SK-N-SH (cell line): ENCODE measurements around the gene MBIP. TPM values are rescaled to one million over a fixed set of nuclear protein-coding genes. Genes with fewer than 3 reads are reported as not detected.

Experiments
- CTCF ChIA-PET: fragments of 300-600, 350-600 bp; formaldehyde crosslinking; extraction: SDS; loops from one replicate; lab custom pipeline; 2021; lab: Yijun Ruan, JAX
- POLR2A ChIA-PET: fragments of 350-600 bp; sonication (Branson Sonifier 250); formaldehyde crosslinking; extraction: SDS; loops from one replicate; lab custom pipeline; 2020; ENCODE audit warnings: antibody characterized with exemption, inconsistent platforms; lab: Yijun Ruan, JAX
- DNase-seq: peaks from one replicate; pipeline ENCODE4 v3.0.0; 2012
- H2AFZ ChIP-seq: fragments of 200-600 bp; sonication (generic); 2 replicates; pipeline ENCODE4 v1.8.1; 2016; ENCODE audit warnings: antibody characterized with exemption, mild to moderate bottlenecking, low read depth
- H3F3A ChIP-seq: fragments of 200-600 bp; sonication (generic); replicated peaks from 2 replicates; pipeline ENCODE3; 2016; ENCODE audit warnings: antibody characterized with exemption, mild to moderate bottlenecking; ENCODE audit not compliant: insufficient read depth
- H3K27ac ChIP-seq, 2 experiments: fragments of 200-500 bp in 1 of 2; fragments of 200-600 bp in 1 of 2; sonication (Bioruptor generic) in 1 of 2; sonication (generic), shearing (Covaris generic) in 1 of 2; 2 replicates each; pipeline versions ENCODE4 v1.5.1 to v1.6.1; 2014 to 2016; ENCODE audit warnings: low read depth in 2 of 2, inconsistent platforms in 1 of 2, low read length in 1 of 2, mild to moderate bottlenecking in 1 of 2, mixed read lengths in 1 of 2
- H3K27me3 ChIP-seq: fragments of 200-600 bp; sonication (generic), shearing (Covaris generic); 2 replicates; pipeline ENCODE4 v1.6.1; 2016; ENCODE audit warnings: mixed run types; ENCODE audit not compliant: insufficient read depth
- H3K36me3 ChIP-seq, 2 experiments: fragments of 200-500 bp in 1 of 2; fragments of 200-600 bp in 1 of 2; sonication (Bioruptor generic) in 1 of 2; sonication (generic) in 1 of 2; replicated peaks in 1 of 2; 2 replicates each; pipeline versions ENCODE3 to v1.5.1; 2014 to 2016; ENCODE audit warnings: low read length in 1 of 2, mild to moderate bottlenecking in 1 of 2; ENCODE audit not compliant: insufficient read depth in 2 of 2, control insufficient read depth in 1 of 2
- H3K4me1 ChIP-seq, 2 experiments: fragments of 200-500 bp in 1 of 2; fragments of 200-600 bp in 1 of 2; sonication (Bioruptor generic) in 1 of 2; sonication (generic), shearing (Covaris generic) in 1 of 2; 2 replicates each; pipeline versions ENCODE4 v1.5.1 to v1.6.1; 2014 to 2016; ENCODE audit warnings: low read depth in 1 of 2, low read length in 1 of 2, mixed run types in 1 of 2; ENCODE audit not compliant: insufficient read depth in 2 of 2, control insufficient read depth in 1 of 2
- H3K4me2 ChIP-seq: fragments of 200-600 bp; sonication (generic), shearing (Covaris generic); 2 replicates; pipeline ENCODE4 v1.6.1; 2017; ENCODE audit warnings: mixed run types
- H3K4me3 ChIP-seq, 2 experiments: fragments of 200-500 bp in 1 of 2; fragments of 200-600 bp in 1 of 2; sonication (Bioruptor generic) in 1 of 2; sonication (generic), shearing (Covaris generic) in 1 of 2; 2 replicates each; pipeline versions ENCODE4 v1.5.1 to v1.8.1; 2014 to 2016; ENCODE audit warnings: low read depth in 2 of 2, inconsistent platforms in 1 of 2, low read length in 1 of 2, mild to moderate bottlenecking in 1 of 2, mixed read lengths in 1 of 2, moderate library complexity in 1 of 2
- H3K79me2 ChIP-seq: fragments of 200-600 bp; sonication (generic); 2 replicates; pipeline ENCODE4 v1.8.1; 2017; ENCODE audit warnings: mild to moderate bottlenecking; ENCODE audit not compliant: insufficient read depth
- H3K9ac ChIP-seq: fragments of 200-600 bp; sonication (generic); 2 replicates; pipeline ENCODE4 v1.6.1; 2017; ENCODE audit warnings: mixed run types
- H3K9me2 ChIP-seq: fragments of 200-600 bp; sonication (generic); 2 replicates; pipeline ENCODE4 v1.6.1; 2017; ENCODE audit warnings: mixed run types
- H3K9me3 ChIP-seq: fragments of 200-600 bp; sonication (generic); 2 replicates; pipeline ENCODE4 v1.6.1; 2017; ENCODE audit warnings: mixed run types, mild to moderate bottlenecking, moderate library complexity
- H4K20me1 ChIP-seq: fragments of 200-600 bp; sonication (generic); 2 replicates; pipeline ENCODE4 v1.6.1; 2017; ENCODE audit warnings: mild to moderate bottlenecking, mixed run types; ENCODE audit not compliant: insufficient read depth
- CHD2 ChIP-seq: fragments of 150-350 bp; IDR thresholded peaks from 2 replicates; pipeline ENCODE4 v1.6.1; 2018; ENCODE audit warnings: low read length; ENCODE audit not compliant: partially characterized antibody
- ELF1 ChIP-seq: IDR thresholded peaks from 2 replicates; pipeline ENCODE4 v1.4.0; 2012
- FOSL2 ChIP-seq: IDR thresholded peaks from 2 replicates; pipeline ENCODE4 v1.4.0; 2012; ENCODE audit warnings: low read depth, mild to moderate bottlenecking, moderate library complexity, borderline replicate concordance
- FOXJ3 ChIP-seq: sonication (generic); formaldehyde crosslinking; IDR thresholded peaks from 2 replicates; pipeline ENCODE4 v1.5.1; 2020; ENCODE audit warnings: mild to moderate bottlenecking, missing genetic modification reagents
- GABPA ChIP-seq: IDR thresholded peaks from 2 replicates; pipeline ENCODE4 v1.4.0; 2012; ENCODE audit warnings: low read depth, mild to moderate bottlenecking
- NFIC ChIP-seq: IDR thresholded peaks from 2 replicates; pipeline ENCODE4 v1.4.0; 2012; ENCODE audit warnings: borderline replicate concordance
- POLR2AphosphoS5 ChIP-seq: IDR thresholded peaks from 2 replicates; pipeline ENCODE4 v1.6.1; 2012; ENCODE audit warnings: low read depth, low read length
- RAD21 ChIP-seq: IDR thresholded peaks from 2 replicates; pipeline ENCODE4 v1.6.1; 2012; ENCODE audit warnings: mild to moderate bottlenecking, low read length
- RCOR1 ChIP-seq: fragments of 150-350 bp; IDR thresholded peaks from 2 replicates; pipeline ENCODE4 v1.6.1; 2017; ENCODE audit warnings: antibody characterized with exemption, low read length
- REST ChIP-seq: IDR thresholded peaks from 2 replicates; pipeline ENCODE4 v1.6.1; 2012; ENCODE audit warnings: mild to moderate bottlenecking, low read depth, low read length, moderate library complexity
- RFX5 ChIP-seq: IDR thresholded peaks from 2 replicates; pipeline ENCODE4 v1.6.1; 2012; ENCODE audit warnings: mild to moderate bottlenecking, improper control_type of control experiment, low read length
- RXRA ChIP-seq: IDR thresholded peaks from 2 replicates; pipeline ENCODE4 v1.4.0; 2012; ENCODE audit warnings: low read depth, mild to moderate bottlenecking, borderline replicate concordance
- SMC3 ChIP-seq: IDR thresholded peaks from 2 replicates; pipeline ENCODE4 v1.6.1; 2012; ENCODE audit warnings: low read depth, low read length, improper control_type of control experiment
- TAF1 ChIP-seq: IDR thresholded peaks from 2 replicates; pipeline ENCODE4 v1.6.1; 2012; ENCODE audit warnings: low read depth, mild to moderate bottlenecking, low read length, moderate library complexity, borderline replicate concordance
- TCF12 ChIP-seq: IDR thresholded peaks from 2 replicates; pipeline ENCODE4 v1.4.0; 2012
- WGBS: methylation state at CpG from one replicate; pipeline ENCODE4 v1.1.6; 2017; ENCODE audit warnings: low lambda C conversion rate; 5-methylcytosine and 5-hydroxymethylcytosine counted together
- polyA plus RNA-seq, 3 experiments: library from polyadenylated mRNA; depleted of rRNA; stranded (reverse); fragments of >200 nt; gene quantifications; 2 replicates each; pipeline ENCODE4 v1.2.3, GENCODE V29; 2012

The MBIP gene
- polyA plus RNA-seq, 1 of the 3 experiments (the other 2 are of a cell fraction), result 11.5 TPM

DNA sequence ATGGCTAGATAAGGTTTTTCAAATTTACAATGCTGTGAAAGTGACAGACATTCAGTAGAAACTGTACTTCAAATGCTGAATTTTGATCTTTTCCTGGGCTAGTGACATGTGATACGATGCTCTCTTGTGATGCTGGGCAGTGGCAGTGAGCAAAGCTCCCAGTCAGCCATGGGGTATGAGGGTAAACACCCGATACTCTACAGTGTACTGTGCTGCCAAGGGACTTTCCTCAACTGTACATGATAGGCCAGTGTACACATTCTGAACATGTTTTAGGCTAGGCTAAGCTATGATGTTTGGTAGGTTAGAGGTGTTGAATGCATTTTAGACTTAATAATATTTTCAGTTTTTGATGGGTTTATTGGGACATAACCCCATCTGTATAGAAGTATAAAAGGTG, 17.6 kb downstream of the MBIP start:
- DNase-seq, result no peak
- Histone ChIP-seq H3K9ac (no peak overlapping the region), H3K9me3 (no peaks in the 10 kb centered on the region), H3K4me1 (0 out of 4 replicates have a peak, but pooled peaks cover 0 to 3% of the 10 kb centered on the region in 2 experiments), H3K9me2 (no peaks in the 10 kb centered on the region), H3K4me3 (no peak overlapping the region), H3K79me2 (no peaks in the 10 kb centered on the region), H3F3A (no peaks in the 10 kb centered on the region), H3K4me2 (no peak overlapping the region), H2AFZ (no peak overlapping the region), H3K27ac (no peak overlapping the region), H3K36me3 (peaks cover 70 to 78% of the 10 kb centered on the region in 2 experiments), H4K20me1 (no peaks in the 10 kb centered on the region), H3K27me3 (no peaks in the 10 kb centered on the region)
- ChIA-PET CTCF (interaction anchor here (1.1 to 1.5 kb wide), 2 partner anchors 11 to 15 kb away, joined by 3 read pairs; no protein-coding TSS in a partner anchor), POLR2A (no interaction called here)
- WGBS, result 100% methylated on average over 2 of the region's 2 CpGs
- no peak for TF ChIP-seq FOSL2
- no peak for TF ChIP-seq ELF1
- TF ChIP-seq POLR2AphosphoS5, result no peak
- no peak for TF ChIP-seq GABPA
- TF ChIP-seq TAF1, result no peak
- TF ChIP-seq RAD21, result no peak
- no peak for TF ChIP-seq RXRA
- no peak for TF ChIP-seq REST
- no peak for TF ChIP-seq RCOR1

- POLR2A ChIA-PET, result interaction anchor here (0.6 kb wide), 1 partner anchor 37 kb away, joined by 3 read pairs; no protein-coding TSS in a partner anchor
- no peak for DNase-seq
- H3K36me3 ChIP-seq, result peaks cover 59 to 78% of the 10 kb centered on the region in 2 experiments
These were observed 19.3 kb downstream of the MBIP start for GRCh38 chr14:36301159-36301558.

More at GRCh38 chr14:36301159-36301558, 19.3 kb downstream of the MBIP start:
- H3K9ac ChIP-seq, result no peak overlapping the region
- H3K27ac ChIP-seq, result no peak overlapping the region
- H3K79me2 ChIP-seq, result no peaks in the 10 kb centered on the region
- no peaks in the 10 kb centered on the region for H4K20me1 ChIP-seq
- no peaks in the 10 kb centered on the region for H3F3A ChIP-seq
- 98% methylated on average over 3 of the region's 3 CpGs for WGBS
- no peak overlapping the region for H2AFZ ChIP-seq
- H3K9me2 ChIP-seq, result no peaks in the 10 kb centered on the region
- H3K4me2 ChIP-seq, result peak overlapping the region; percentile 16; the same call in 1 of the 2 replicates
- no peaks in the 10 kb centered on the region for H3K27me3 ChIP-seq
- H3K4me3 ChIP-seq, result no peak overlapping the region
- H3K4me1 ChIP-seq, result 0 out of 4 replicates have a peak, but pooled peaks cover 0 to 3% of the 10 kb centered on the region in 2 experiments
- CTCF ChIA-PET, result no interaction called here
- no peak for TF ChIP-seq NFIC
- no peak for TF ChIP-seq FOXJ3
- no peak for TF ChIP-seq SMC3
- no peak for TF ChIP-seq RFX5
- no peak for TF ChIP-seq TCF12
- no peak for TF ChIP-seq CHD2
- no peaks in the 10 kb centered on the region for H3K9me3 ChIP-seq
